AG09319 (cell line): ENCODE results near the gene CPNE9.

Experiments used
- DNase-seq: peaks from one replicate; pipeline ENCODE4 v3.0.0-alpha.2; 2010; ENCODE audit warnings: low read depth; ENCODE audit errors: extremely low read depth
- TF ChIP-seq, protein P1 (sequence below): IDR thresholded peaks from 2 replicates; pipeline ENCODE4 v1.5.1; 2011; ENCODE audit warnings: low read depth, mild to moderate bottlenecking, inconsistent platforms, low read length, moderate library complexity

The CPNE9 gene

DNA sequence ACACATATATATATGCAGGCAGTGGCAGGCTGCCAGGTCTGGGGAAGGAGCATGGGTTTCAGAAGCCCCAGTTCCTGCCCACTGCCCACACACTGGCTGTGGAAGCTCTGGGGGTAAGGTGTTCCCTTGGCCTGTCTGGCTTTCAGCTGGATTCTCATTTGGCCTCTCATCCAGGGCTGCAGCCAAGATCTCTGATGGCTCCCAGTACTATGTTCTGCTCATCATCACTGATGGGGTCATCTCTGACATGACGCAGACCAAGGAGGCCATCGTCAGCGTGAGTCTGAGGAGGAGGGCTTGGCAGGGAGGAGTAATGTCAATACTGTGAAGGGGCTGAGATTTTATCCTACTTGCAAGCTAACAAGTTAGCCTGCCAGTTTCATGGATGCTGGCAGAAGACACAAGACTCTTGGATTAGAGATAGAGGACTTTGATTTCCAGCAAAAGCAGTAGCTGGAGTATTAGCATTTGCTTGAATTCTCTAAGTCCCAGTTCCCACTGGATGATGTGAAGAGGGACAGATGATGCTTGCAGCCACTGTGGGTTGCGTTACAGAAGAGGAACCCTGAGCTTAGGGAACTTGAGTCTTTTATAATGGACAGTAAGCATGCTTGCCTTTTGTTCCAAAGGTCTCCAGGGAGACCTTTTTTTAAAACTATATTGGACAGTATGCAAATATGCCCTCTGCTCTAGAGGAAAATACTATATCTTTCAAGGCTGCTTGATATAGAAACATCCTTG, 22.3 kb downstream of the CPNE9 start:
- TF ChIP-seq, protein P1, sequence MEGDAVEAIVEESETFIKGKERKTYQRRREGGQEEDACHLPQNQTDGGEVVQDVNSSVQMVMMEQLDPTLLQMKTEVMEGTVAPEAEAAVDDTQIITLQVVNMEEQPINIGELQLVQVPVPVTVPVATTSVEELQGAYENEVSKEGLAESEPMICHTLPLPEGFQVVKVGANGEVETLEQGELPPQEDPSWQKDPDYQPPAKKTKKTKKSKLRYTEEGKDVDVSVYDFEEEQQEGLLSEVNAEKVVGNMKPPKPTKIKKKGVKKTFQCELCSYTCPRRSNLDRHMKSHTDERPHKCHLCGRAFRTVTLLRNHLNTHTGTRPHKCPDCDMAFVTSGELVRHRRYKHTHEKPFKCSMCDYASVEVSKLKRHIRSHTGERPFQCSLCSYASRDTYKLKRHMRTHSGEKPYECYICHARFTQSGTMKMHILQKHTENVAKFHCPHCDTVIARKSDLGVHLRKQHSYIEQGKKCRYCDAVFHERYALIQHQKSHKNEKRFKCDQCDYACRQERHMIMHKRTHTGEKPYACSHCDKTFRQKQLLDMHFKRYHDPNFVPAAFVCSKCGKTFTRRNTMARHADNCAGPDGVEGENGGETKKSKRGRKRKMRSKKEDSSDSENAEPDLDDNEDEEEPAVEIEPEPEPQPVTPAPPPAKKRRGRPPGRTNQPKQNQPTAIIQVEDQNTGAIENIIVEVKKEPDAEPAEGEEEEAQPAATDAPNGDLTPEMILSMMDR, result no peak
- no peak for DNase-seq

DNA sequence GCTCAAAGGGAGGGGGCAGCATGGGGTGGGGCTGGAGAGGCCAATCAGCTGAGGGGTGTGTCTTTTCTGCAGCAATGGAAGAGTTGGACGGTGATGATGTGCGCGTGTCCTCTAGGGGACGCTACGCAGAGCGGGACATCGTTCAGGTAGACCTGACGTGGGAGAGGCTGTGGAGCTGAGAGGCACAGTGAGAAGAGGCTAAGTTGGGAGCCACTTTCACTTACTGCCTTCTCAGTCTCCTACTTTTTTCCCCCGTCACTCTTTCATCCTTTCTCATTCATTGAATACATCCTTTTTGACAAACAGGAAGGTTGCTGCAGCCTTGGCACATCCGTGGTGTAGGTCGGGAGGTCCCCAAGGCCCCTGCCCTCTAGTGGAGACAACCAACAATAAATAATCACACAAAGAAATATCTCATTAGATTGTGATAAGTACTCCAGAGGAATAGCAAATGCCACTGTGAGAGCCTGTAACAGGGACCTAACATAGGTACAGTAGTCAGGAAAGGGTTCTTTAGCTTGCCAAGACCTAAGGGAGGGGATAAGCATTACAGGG, 23.5 kb downstream of the CPNE9 start:
- TF ChIP-seq, protein P1, result peak; percentile 2
- no peak for DNase-seq

DNA sequence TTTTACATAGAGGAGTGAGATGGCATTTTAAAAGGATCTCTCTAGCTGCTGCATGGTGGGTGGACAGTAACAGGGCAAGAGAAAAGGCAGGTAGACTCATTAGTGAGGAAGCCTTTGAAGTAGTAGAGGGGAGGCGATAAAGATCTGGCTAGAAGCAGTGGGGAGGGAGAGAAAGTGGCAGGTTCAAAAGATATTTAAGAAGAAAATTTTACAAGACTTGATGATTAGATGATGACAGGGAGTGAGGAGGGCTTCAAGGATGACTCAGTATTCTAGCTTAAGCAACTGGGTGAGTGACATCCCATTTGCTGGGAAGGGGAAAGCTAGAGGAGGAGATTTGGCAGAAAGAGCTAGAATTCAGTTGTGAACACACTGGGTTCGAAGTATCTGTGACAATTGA, 24.1 kb downstream of the CPNE9 start:
- TF ChIP-seq, protein P1, result no peak
- no peak for DNase-seq

DNA sequence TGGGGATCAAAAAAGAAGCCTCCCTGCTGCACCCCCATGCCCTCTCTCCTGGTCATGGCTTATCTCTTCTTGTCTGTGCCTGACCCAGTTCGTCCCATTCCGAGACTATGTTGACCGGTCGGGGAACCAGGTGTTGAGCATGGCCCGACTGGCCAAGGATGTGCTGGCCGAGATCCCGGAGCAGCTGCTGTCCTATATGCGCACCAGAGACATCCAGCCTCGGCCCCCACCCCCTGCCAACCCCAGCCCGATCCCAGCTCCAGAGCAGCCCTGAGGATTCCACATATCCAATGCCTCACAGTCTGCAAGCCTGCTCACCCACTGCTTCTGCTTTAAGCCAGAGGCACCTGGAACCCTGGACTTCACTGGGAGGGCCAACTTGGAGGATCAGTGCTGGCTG, 25.8 kb downstream of the CPNE9 start:
- TF ChIP-seq, protein P1, result no peak
- DNase-seq, result no peak

DNA sequence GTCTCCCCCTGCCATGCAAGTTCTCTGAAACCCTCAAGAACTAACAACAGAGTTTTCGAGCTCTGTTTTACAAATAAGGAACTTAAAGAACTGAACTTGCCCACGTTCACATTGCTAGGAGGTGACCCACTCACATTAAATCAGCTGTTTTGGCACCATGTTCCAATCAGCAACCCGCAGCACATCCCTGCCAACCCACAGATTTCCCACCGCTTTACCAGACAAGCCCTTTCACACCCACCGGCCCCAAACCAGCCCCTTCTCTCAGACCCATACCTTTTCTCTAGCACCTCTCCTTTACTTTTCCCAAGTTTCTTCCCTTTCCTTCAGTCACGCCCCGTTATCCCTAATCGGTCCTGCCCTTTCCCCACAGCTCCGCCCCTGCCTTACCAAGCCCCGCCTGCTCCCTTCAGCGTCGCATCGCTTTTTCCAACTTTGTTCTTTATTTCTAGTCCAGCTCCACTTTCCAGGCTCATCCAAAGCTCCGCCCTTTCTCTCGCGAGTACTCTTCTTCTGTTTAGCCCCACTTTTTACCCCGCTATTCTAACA, 27.1 kb downstream of the CPNE9 start:
- TF ChIP-seq, protein P1, result no peak
- DNase-seq, result no peak

DNA sequence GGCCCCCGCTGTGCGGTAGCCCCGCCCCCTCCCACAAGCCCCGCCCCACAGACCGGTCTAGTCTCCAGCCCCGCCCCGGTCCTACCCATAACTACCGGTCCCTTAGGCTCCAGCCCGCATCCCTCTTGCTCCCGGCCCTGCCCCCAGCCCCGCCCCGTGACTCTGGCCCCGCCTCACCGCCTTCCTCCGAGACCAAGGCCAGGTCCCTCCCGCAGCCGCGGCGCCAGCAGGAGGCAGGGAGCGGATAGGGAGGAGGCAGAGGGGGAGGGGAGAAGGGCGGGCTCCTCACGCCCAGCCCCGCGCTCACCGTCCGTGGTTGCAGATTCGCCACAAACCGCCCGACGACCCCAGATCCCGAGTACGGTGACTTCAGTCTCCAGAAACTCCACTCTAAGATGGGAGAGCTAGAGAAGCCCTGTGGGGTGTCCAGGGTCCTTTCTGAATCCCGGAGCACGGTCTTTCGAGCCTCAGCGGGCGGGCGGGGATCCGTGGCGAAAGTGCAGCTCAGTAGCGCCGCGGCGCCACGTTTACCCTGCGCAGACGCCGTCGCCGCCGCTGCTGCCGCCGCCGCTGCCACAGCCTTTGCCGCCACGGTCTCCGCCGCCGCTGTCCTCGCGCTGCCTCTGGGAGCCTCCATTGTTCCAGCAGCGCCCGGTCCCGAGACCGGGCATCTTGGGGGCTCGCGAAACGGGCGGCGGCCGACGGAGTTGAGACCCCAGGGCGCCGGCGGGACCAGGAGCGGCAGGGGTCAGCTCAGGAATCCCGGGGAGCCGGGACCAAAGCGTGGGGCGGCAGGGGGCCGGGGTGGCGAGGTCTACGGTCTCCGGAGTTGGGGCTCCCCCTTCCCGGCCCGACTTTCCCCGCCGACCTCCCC, 27.8 kb downstream of the CPNE9 start, which contains the start of gene BRPF1:
Gene BRPF1 (plus strand): TSS at position 530 of the 874 bp plus-strand sequence. CDS start 2,406 bp downstream, outside the sequence.
- TF ChIP-seq, protein P1, result peak; percentile 6
- peak; percentile 99 for DNase-seq
